HG03135 (cell line): ENCODE data around the gene CHST11.
A peak's percentile ranks its signal among the peaks of the same experiment; 100 is the strongest.

ENCODE experiments used
- ATAC-seq: cut with Tn5 transposase; IDR thresholded peaks from one replicate; pipeline ENCODE4 v1.9.1; 2021; ENCODE audit warnings: mild to moderate bottlenecking, moderate library complexity; ENCODE audit not compliant: unreplicated experiment

CHST11 gene

DNA sequence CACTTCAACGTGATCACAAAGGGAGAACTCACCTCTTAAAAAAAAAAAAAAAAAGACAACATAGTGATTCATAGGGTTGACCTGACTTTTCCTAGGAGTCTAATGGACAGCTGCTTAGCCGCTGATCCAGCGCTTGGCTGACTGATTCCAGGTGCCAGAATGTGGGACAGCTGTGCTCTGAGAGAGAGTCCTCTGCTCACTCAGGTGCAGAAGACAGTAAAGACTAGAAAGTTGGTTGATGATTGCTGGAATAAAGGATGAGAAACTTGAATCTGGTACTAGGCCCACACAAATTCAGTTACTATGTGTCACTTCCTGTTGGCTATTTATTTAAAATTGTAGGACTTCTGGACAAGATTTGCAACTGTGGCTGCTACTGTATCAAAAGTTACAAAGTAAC lies 229.4 kb downstream of the CHST11 start:
- ATAC-seq, result no peak

DNA sequence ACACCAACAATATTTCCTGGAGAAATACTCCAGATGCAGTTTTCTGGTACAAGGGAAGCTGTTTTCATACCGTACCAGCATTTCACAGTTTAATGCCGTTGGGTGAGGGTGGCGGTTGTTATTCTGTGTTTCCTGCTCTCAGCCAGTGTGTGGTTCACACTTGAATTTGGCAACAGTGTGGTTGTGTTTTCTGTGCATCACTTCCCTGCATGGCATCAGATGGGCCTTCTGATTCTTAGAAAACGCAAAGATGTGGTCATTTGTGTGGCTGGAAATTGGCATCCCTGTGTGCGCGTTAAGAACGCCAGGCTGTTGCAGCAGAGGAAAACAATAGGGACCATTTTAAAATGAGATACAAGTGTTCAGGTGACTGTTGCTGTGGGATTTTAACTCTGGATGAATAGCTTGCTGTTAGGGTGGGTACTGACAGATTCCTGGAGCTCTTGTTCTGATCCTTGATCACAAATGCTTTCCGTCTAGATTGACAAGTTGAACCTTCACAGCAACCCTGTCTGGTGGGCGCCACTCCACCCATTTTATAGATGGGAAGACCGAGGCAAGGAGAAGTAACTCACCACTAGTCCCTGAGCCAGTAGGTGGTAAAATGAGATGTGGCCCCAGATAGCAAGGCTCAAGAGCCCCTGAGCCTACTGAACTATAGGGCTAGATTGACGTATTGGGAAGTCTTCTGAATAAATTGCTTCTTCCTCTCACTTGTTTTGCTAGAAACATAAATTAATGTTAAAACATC lies 231.2 kb downstream of the CHST11 start:
- ATAC-seq, result no peak

DNA sequence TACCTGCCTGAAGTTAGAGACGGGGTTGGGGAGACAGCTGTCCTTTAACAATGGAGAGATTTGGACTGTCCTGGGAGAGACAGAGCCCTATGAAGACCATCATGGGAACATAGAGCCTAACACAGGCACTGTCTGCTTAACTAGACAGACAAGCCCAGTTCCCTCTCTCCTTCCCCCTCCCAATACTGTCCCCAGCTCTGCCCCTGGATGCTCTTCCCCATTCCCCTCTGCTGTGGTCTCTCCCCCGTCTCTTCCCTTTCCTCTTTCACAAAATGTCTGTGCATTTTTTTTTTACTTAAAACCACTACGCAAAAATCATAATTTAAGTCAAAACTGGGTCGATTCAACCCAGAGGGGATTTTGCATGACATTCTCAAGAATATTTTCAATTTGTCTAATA lies 232.9 kb downstream of the CHST11 start:
- no peak for ATAC-seq

DNA sequence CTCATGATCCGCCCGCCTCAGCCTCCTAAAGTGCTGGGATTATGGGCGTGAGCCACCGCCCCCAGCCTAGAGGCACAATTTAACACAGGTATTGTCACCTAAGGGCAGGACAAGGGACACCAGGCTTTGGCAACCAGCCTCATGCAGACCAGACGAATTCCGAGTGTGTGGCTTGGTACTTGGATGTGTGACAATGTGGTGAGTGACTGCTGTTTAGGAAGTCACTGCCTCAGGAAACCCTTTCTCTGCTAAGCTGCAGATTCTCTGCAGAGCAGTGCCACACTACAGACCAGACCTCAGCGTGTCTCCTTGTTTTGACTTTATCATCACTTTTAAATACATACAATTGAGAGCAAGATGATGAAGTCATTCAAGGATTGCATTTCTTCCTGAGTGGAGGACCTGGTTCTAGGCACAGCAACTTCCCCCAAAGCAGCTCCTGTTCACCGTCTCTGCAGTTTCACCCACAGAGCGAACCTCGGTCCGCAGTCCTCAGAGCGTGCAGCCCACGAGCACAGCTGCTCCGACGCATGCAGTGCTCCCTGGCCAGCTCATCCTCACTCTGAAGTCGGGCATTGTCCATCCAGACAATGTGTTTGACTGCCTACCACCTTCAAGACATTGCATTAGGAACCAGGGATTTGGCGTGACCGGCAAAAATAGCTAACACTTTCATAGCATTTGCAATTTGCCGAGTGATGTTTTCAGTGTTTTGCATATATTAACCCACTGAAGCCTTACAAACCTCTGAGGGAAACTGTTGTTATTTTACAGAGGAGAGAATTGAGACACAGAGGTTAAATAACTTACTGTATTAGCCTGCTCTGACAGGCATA lies 235.2 kb downstream of the CHST11 start:
- peak; percentile 37 for ATAC-seq

DNA sequence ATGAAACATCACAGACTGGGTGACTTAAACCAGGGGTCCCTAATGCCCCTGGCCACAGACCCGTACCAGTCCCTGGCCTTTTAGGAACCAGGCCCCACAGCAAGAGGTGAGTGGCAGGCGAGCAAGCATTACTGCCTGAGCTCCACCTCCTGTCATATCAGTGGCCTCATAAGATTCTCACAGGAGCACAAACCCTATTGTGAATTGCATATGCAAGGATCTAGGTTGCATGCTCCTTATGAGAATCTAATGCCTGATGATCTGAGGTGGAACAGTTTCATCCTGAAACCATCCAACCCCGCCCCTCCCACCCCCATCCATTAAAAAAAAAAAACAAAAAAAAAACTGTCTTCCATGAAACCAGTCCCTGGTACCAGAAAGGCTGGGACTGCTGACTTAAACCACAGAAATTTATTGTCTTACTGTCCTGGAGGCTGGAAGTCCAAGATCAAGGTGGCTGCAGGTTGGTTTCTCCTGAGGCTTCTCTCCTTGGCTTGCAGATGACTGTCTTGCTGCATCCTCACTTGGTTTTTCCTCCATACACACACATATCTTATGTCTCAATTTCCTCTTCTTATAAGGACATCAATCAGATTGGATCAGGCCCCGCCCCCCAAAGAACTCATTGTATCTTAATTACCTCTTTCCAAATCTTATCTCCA lies 235.9 kb downstream of the CHST11 start:
- ATAC-seq, result no peak

DNA sequence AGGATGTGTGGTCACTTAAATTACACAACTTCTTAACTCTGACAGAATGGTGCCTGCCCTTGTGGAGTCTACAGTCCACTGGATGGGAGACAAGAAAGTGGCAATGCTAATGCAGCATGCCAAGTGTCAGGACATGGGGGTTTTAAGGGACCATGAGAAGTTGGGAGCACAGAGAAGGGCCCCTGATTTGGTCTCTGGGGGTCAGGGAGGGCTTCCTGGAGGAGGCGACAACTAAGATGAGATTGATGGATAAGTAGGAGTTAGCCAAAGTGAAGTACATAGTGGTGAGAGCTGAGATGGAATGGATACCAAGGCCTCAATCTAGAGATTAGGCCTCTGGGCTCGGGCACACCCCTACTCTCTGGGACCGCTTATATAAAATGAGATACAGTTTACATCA lies 236.7 kb downstream of the CHST11 start:
- ATAC-seq, result no peak

DNA sequence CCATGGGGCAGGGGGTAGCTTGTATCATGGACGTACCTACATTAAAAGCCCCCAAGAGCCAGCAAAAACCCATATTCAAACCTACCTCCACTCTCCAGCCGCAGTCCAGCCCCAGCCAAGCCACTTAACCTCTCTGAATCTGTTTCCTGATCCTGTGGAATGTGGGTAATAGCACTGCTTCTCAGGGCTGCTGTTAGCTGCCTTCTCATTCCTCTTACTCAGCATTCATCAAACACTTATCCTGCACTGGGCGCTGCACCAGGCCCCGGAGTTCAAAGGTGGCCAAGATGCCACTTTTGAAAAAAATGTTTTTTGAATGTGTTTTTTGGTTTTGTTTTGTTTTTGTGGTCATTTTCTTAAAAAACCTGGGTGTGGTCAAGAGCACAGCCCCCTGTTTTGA lies 237.4 kb downstream of the CHST11 start:
- ATAC-seq, result no peak

DNA sequence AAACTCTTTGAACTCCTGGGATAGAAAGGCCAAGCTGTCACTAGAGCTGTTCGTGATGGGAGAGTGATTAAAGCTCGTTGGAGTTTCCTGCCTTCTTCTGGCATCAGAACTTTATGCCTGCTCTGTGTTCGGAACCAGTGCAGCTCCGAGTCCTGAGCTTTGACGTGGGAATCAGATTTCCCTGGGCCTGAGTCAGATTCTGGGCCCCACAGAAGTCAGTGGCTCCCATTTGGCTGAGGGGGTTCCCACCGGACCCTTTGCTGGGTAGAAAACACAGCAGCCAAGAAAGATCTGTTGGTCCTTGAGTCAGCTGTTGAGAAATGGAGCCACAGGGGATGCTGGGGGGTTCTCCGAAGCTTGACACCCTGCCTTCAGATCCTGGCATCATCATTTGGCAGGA lies 238.0 kb downstream of the CHST11 start:
- no peak for ATAC-seq

DNA sequence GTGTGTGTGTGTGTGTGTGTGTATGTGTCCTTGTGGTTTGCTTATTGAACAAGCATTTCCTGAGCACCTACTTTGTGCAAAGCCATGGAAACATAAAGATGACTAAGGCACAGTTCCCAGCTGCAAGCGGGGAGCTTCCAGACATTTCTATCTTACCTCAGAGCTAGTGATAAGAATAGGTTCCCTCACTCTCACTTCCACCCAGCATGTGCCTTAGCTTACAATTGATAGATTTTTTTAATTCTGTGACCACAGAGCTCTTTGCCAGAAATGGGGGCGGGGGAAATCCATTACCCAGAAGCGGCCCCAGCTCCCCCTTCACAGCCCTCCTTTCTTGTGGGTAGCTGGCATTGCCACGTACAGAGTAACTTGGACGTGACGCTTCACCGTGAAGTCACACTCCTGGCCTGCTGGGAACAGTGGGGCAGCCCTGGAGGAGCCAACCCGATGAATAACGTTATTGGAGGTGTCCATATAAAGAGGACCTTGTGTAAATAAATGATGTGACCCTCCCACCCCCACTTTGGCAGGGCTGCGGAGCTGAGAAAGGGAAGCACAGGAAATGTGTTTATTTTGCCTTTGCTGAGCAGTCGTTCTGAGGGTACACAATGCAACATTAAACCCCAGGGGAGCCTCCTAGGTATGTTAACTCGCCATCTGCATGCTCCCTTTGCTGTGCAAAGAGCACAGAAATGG lies 238.9 kb downstream of the CHST11 start:
- ATAC-seq, result peak; percentile 54

DNA sequence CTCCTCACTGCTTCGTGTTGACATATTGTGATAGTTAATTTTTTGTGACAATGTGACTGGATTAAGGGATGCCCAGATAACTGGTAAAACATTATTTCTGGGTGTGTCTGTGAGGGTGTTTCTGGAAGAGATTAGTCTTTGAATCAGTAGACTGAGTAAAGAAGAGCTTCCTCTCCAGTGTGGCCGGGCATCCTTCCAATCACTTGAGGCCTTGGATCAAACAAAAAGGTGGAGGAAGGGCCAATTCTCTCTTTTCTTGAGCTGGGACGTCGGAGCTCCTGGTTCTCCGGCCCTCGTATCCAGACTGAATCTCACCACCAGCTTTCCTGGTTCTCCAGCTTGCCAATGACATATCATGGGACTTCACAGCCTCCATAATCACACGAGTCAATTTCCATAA lies 240.4 kb downstream of the CHST11 start:
- no peak for ATAC-seq

DNA sequence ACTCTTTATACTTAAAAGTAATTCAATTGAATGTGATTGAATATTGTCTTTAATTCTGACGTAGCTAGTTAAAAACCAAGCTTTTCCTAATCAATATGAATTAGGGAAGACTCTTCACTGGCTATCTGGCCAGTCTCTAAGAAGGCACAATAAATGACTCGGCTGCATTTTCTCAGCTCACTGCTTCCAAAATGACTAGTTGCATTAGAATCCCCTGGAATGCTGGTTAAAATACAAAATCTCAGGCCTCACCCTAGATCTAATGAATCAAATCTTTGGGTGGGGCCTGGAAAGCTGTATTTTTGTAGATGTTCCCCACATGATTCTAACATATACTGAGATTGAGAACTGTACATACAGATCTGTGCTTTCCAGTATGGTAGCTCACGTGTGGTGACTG lies 242.1 kb downstream of the CHST11 start:
- no peak for ATAC-seq

DNA sequence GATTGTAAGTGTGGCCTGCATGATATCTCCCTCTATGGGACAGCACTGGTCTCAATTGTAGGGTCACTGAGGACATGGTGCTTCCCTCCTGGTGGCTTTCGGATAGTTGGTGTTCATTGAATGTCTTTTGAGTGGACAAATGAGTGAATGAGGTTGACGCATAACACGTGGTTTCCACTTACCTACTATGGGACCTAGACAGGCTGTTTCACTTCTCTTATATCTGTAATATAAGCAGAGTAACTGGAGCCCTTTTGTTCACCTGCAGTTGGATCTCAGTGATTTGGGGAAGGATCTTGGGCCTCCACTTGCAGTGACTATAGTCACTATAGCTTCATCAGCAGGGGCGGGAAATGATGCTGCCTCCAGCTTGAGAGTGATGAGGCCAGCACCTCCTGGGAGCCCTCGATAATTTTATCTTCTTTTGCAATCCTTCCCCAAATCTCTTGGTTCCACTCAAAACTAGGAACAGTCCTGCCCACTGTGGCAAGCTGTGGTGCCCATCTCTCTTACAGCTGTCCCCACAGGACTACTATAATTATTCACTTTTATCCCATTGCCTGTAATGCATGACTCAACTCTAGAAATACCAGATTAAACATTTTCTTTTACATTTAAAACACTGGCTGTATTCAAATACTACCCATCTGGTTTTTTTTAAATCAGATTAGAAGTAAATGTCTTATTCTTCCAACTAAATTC lies 242.9 kb downstream of the CHST11 start:
- peak; percentile 54 for ATAC-seq

DNA sequence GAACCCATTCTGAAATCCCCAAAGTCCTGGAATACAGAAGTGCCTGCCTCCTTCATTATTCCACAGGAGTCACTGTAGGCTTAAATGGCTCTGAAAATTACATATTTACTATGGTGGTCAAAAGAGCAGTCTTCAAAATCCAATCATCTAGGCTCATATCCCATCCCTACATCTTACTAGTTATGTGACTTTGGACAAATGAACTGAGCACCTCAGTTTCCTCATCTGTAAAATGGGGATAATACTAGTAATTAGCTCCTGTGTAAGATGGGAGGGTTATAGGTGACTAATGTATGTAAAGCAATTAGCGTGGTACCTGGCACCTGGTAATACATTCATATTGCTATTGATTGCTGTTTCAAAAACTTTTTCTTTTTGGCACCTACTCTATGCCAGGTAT lies 243.6 kb downstream of the CHST11 start:
- no peak for ATAC-seq

DNA sequence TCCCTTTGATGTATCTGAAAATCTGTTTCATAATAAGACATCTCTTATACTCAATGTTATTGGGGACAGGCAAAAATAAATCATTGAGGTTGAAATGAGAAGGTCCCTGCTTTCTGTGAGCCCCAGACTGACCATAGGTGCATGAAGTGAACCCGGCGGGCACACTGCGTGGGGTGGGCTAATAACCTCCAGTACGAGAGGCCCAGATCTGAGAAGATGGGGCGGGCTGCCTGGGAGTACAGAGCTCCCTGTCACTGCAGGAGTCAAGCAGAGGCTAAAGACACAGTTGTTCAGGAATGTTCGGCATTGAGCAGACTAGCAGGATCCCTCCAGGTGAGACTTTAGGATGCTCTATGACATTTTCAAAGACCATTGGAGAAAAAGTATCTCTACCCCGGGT lies 244.6 kb downstream of the CHST11 start:
- ATAC-seq, result no peak

DNA sequence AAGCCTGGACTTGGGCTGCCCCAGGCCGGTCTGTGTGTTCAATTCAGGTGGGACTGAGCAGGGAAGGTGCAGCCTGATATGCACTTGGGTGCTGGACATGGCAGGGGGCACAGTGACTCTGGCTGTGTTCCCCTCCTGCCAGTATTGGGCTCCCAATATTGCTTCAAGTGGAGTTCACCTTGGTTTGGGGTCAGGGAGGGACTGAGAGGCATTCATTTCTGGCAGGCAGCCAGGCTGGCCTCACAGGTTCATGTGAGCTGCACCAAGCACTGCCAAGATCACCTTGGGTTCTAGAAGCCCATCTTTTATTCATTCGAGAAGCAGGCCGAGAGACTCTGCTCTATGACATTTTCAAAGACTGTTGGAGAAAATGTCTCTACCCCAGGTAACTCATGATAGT lies 245.0 kb downstream of the CHST11 start:
- no peak for ATAC-seq

DNA sequence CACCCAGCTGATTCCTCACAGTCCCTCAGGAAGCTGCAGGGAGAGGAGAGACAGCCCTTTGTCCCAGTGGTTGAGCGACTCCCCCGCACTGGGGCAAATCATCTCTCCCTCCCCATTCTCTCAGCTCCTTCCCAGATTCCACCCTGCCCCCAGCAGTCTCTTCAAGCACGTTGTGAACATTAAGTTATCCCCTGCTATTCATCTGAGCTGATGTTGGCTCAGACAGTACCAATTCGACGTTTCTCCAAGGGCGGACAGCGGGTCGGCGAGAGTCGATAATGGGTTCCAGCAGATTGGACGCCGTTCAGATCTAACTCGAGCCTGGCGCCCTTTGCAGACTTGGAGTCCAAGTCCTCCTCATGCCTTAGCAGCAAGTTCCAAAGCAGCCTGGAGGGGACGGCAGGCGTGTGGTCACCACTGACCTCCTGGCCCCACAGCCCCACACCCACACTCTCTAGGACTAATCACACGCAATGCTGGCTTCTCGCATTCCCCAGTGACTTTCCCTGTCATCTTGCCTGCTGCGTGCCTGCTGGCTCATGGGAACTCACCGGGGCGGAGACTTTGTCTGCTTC lies 245.9 kb downstream of the CHST11 start:
- no peak for ATAC-seq

DNA sequence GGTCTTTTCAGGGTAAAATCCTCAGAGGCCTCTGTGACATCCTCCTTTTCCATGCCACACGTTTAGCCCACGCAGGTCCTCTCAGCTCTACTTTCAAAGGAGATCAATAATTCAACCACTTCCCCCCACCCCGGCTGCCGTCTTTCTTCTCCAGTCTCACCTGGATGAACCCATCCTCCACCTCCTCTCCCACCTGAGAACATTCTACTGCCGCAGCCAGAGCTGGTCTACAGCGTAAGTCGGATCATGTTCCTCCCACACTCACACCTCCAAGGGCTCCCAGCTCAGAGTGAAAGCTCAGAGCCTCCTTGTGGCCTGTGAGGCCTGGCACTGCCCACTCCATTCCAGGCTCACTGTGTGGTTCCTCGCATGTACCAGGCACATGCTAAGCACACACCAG lies 246.6 kb downstream of the CHST11 start:
- no peak for ATAC-seq

DNA sequence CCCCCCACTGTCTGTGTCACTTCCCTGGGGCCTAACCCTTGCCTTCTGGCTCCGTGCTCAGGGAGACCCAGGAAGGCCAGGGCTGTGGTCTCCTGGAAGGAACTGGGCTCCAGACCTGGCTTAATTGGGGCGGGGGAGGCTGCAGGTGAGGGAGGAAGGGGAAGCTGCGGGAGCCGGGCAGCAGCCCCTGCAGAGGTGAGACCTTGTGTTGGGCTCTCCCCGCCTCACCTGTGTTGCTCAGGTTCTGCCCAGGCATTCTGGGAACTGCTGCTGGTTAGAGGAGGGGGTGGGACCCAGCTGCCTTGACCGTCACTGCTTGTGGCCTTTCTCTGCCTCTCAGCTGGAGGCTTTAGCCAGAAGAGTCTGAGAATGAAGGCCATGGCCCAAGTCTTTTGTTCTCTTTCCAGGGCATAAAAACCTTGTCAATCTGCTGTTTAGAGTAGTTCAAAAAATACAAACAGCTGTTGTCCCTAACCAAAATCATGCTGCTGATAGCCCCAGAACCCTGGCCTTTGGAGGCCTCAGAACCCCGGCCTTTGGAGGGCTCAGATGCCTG lies 247.6 kb downstream of the CHST11 start:
- no peak for ATAC-seq

DNA sequence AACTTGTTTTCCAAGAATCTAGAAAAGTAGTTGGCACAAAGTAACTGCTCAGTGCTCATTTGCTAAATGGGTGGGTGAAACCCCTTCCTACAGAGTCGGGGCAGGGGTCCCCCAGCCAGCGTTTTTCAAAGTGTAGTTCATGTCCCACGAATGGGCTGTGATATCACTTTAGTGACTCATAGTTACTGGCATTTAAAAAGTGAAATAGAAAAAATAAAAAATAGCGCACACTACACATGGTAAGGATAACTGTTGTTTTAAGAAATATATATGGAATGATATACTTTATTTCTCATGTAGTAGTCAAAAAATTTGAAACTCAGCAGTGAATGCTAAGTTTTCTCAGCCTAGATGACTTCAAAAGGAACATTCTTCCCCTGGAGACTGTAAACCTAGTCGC lies 250.4 kb downstream of the CHST11 start:
- ATAC-seq, result no peak
